ENCODE results near the gene SLC41A1.

GRCh38 chr1:205842229-205842628, 29.2 kb upstream of the SLC41A1 start:
- TF ChIP-seq, protein P1, sequence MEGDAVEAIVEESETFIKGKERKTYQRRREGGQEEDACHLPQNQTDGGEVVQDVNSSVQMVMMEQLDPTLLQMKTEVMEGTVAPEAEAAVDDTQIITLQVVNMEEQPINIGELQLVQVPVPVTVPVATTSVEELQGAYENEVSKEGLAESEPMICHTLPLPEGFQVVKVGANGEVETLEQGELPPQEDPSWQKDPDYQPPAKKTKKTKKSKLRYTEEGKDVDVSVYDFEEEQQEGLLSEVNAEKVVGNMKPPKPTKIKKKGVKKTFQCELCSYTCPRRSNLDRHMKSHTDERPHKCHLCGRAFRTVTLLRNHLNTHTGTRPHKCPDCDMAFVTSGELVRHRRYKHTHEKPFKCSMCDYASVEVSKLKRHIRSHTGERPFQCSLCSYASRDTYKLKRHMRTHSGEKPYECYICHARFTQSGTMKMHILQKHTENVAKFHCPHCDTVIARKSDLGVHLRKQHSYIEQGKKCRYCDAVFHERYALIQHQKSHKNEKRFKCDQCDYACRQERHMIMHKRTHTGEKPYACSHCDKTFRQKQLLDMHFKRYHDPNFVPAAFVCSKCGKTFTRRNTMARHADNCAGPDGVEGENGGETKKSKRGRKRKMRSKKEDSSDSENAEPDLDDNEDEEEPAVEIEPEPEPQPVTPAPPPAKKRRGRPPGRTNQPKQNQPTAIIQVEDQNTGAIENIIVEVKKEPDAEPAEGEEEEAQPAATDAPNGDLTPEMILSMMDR (conservative IDR thresholded peaks at IDR 0.05; ENCODE audit: low read depth, low read length): no peak
- TF ChIP-seq EZH2 (IDR thresholded peaks at IDR 0.05; ENCODE audit: low read length, unreplicated experiment) (no peak), EZH2phosphoT487 (IDR thresholded peaks at IDR 0.05; ENCODE audit: borderline replicate concordance, low read length) (no peak)
